Body of pancreas (tissue), 4 donors: ENCODE results near the gene HEATR5A.

Experiments used
- CTCF ChIP-seq, 7 experiments: fragments of 450-650 bp in 4 of 7; fragments of 200-600 bp in 3 of 7; sonication (generic) in 3 of 7; IDR thresholded peaks; one replicate each; pipeline ENCODE4 v1.5.1; 2016 to 2019; ENCODE audit warnings: antibody characterized with exemption in 7 of 7
- POLR2A ChIP-seq, 3 donors: fragments of 450-650 bp; IDR thresholded peaks; one replicate each; pipeline ENCODE4 v1.6.1; 2016; ENCODE audit warnings: antibody characterized with exemption in 3 of 3, mild to moderate bottlenecking in 2 of 3

DNA sequence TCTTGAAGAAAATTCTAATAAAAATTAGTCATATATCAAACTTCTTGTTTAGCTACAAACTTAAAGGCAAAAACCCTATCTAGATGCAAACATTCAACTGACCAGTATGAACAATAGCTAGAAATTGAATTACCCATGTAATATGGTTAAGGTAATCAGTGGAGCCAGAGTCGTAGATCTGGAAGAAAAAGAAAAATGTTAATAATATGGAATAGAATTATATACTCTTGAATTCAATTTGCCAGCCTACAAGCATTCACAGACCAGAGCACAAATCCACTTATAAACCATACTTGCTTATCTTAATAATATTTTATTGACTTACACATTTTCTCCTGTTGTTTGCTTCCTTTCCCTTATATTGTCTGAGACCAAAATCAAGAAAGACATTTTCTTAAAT lies 7.7 kb upstream of the HEATR5A start:
- TF ChIP-seq CTCF (IDR thresholded peaks at IDR 0.05) (no peak), POLR2A (IDR thresholded peaks at IDR 0.05) (no peak)
